GM18873 (cell line): ENCODE results near the gene IQGAP3.

Source experiments
- ATAC-seq: cut with Tn5 transposase; IDR thresholded peaks from one replicate; pipeline ENCODE4 v1.9.1; 2021; ENCODE audit warnings: mild to moderate bottlenecking, moderate library complexity, moderate number of reproducible peaks; ENCODE audit not compliant: unreplicated experiment, low FRiP score

The IQGAP3 gene

DNA sequence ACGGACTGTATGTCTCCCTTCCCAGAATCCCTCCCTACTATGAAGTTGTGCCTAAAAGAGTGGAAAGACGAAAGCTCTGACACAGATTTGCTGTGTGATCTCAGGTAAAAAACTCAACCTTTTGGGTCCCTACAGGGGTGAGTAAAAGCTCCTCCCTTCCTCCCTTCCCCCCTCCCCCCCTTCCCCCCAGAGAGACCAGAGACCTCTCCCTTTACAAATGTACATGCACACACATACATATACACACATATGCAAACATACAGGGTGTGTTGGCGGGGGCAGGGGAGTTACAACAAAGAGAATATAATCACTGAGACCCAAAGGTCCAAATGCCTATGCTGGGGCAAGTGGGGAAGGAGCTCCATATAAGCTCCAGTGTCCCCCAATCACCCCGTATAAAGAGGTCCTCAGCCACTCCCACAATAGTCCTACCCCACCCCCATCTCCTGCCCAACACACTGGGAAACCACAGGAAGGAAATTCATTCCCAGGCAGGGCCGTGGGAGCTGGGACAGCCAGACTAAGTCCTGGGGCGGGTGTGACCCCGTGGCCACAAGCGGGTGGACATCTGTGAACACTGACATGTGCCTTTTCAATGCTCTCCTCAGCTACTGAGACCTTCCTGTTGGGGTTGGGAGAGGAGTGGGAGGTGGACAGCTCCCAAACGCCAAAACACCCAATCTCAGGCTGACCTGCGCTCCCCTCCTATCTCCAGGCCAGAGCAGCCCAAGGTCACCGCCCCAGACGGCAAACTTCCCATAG, 73.8 kb downstream of the IQGAP3 start:
- ATAC-seq: no peak

GRCh38 chr1:156497743-156498431, 74.5 kb downstream of the IQGAP3 start:
- no peak for ATAC-seq

GRCh38 chr1:156497078-156497742, 75.2 kb downstream of the IQGAP3 start:
- no peak for ATAC-seq

GRCh38 chr1:156496211-156496761, 76.1 kb downstream of the IQGAP3 start:
- no peak for ATAC-seq

DNA sequence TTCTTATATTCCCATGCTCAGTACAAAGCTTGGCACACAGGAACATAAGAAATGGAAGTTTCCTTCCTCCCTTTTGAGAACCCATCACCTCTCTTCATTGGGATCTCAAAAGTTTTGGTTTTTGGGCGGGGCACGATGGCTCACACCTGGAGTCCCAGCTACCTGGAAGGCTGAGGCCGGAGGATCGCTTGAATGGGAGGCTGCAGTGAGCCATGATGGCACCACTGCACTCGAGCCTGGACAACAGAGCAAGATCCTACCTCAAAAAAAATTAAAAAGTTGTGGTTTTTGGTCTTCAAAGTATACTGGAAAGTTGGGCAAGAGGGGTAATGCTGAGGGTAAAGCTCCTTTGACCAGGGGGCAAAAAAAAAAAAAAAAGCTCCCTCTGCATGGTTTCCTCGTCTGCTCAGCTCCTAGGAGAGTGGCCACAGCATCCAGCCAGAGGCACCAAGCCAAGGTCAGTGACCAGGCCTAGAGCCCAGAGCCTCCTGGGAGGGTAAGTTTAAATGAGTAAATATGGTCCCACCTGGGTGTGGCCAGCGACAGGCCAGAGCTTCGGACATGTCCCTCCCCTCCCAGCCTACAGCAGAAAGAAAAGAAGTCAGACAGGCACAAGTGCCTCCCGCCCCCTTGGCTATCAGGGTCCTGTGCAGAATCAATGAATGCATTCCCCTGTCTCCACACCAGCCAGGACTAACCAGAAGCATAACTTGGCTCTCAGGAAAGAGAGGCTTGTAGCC, 76.8 kb downstream of the IQGAP3 start:
- ATAC-seq: no peak

- no peak for ATAC-seq
Measured at GRCh38 chr1:156494309-156494895, 78.0 kb downstream of the IQGAP3 start.

DNA sequence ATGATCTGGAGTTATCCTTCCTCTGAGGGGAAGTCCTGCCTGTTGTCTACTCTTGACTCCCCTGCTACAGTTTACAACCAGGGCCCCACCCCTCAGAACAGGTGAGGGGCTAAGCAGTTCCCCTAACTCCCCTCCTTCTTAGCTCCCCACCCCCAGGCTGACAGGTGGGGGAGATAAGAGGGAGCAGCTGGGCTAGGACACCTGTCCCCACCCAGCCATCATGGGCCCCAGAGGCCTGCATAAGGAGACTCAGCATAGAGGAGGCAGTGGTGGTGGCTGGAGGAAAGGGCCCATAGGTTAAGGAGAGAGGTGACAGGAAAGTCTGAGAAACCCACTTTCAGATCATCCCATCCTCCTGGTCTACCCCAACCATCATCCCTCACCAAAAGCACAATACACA, 78.6 kb downstream of the IQGAP3 start:
- ATAC-seq: no peak

DNA sequence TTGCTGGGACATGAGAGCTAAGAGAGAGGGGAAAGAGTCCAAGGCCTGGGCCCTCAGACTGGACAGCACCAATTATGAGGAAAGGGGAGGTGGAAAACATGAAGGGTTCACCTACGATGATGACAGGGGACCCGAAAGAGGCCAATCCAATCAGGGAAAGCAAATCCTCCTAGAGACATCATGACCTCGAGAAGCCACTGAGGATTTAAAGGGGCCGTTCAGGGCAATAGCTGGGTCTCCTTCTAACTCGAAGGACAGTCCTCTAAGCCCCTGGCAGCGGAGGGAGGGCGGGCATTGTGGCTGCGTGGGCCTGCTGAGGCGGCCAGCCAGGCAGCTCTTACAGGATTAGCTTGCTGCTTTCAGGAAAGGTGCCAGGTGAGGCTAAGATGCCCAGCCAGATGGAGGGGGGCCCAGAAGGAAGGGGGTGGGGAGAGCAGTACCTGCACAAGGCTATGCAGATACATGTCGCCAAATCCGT, 79.2 kb downstream of the IQGAP3 start:
- ATAC-seq: no peak

- ATAC-seq: no peak
Measured at GRCh38 chr1:156492591-156493080, 79.7 kb downstream of the IQGAP3 start.

DNA sequence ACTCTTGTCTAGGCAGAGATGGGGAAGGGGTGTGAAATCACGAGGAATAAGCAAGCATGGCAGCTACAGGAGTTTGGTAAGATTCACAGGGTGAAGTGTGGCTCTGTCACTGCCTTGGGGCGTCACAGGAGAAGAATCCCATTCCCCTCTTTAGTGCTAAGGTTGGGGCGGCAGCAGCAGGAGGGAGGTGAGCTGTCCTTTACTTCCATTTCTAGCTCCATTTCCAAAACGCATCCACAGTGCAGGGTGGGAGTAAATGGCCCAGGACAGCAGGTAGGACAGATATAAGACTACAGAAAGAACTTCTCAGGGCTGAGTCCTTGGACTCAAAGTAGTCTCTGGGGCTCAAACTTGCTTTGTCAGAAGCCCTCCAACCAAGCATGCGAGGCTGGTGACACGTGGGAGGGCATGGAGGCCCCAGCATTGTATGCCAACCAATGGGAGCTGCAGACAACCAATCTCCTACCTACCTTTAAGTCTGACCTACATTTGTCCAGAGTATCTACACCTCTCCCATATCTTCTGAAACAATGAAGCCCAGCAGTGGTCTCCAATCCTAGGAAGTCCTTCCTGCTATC, 80.3 kb downstream of the IQGAP3 start:
- ATAC-seq: no peak

DNA sequence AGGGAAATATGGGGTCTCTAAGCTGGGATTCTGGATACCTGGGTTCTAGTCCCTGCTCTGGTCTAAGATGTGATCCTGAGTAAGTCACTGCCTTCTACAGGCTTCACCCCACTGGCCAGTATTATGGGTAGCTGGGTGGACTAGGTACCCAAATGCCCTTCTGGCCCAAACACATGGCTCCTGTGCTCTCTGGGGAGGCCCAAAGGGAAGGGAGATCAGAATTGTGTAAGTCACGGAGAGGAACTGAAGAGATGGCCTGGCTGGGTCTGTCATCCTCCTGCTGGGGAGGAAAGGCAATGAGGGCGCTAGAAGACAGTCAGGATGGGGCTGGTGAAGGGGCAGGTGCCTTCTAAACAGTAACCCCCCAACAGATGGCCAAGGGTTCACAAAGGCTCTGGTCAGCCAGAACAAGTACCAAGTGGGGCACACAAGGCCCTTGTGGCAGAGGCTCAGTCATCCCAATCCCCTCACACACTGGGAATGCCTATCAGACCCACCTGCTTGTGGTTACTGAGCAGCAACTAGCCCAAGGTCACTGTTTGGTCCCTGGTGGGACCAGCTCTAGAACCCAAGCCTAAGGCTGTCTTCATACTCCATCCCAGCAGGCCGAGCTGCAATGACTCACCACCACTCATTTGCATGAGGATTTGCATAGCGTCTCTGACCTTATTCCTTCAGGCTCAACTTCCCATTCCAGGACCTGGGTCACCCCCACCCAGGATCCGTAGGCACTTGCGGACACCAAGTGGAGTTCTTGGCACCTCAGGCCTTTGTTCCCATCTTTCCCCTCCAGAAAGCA, 81.0 kb downstream of the IQGAP3 start:
- ATAC-seq: no peak

- ATAC-seq: no peak
Measured at GRCh38 chr1:156490401-156491032, 81.8 kb downstream of the IQGAP3 start.

DNA sequence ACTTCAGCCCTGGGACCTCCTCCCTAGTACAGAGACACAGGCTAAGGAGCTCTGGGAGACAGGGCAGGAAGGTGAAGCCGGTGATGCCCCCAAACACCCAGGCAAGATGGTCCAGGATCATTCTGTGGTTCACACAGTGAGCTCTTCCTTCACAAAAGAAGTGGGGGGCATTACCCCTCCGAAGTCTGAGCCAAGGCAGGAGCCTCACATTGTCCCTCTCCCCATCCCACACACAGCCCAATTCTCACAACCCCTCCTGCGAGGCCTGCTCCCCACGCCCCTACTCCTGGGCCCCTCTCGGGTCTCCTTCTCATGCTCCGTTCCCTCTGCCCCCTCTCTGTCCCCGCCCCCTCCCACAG, 82.5 kb downstream of the IQGAP3 start:
- no peak for ATAC-seq

DNA sequence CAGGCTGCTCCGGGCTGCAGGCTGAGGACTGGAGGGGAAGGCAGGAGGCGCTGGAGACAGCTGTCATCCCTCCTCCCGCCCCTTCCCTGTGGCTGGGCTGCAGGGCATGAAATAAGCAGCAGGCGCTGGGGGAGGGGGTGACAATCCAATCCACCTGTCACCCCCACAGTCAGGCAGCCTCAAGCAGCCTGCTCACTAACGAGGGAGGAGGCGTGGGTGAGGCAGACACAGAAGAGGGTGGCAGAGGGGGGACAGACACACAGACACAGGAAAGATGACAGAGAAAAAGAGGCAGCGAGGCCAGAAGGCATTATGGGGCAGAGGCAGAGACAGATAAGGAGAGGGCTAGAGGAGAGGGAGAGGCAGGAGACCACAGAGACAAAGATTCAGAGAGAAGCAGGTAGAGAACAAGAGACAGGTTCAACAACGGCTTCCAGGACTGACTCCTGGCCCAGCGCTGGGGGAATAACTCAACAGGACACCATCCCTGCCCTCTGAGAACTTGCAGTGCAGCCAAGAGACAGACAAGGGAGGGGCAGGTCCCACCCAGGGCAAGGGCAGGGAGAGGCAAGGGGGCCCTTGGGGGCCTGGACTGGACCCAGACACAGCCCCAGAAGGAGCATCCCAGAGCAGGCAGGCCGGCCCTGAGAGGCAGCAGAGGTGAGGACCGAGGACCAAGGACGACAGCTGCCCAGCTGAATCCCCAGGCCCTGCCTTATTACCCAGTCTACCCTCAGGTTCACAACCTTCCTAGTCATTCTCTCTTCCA, 83.0 kb downstream of the IQGAP3 start:
- ATAC-seq: peak; percentile 12

DNA sequence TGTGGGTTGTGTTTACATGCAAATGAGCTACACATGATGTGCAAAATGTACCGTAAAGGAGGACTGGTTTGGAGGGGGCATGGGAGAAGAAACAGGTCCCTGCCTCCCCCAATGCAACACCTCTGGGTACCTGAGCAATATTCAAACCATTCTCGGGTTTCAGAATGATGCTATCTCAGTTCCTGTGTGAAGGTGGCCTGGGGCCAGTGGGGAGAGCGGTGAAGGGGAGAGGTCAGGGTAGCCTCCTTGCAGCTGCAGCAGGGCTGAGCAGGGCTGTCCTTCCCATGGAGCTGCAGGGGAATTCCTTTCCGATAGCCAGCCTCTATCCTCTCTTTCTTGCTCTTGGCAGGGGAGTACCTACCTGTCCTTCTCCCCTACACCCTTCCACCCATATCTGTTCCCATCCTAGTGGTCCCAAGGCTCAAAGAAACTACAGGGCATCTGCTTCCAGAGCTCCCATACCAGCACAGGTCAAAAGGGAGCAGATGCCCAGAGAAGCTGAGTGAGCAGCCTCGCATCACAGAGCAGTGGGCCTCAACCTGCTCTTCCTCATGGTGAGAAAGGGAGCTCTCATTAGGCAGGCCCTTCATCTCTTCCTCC, 83.7 kb downstream of the IQGAP3 start:
- peak; percentile 52 for ATAC-seq

- no peak for ATAC-seq
Measured at GRCh38 chr1:156487862-156488261, 84.5 kb downstream of the IQGAP3 start.
